Neural progenitor cell (in vitro differentiated cells): ENCODE measurements around the gene P3H4.

Source experiments
- EZH2 ChIP-seq: fragments of 200-600 bp; sonication (generic); IDR thresholded peaks from 2 replicates; pipeline ENCODE4 v1.6.1; 2017; ENCODE audit warnings: antibody characterized with exemption, mild to moderate bottlenecking, moderate library complexity
- EZH2phosphoT487 ChIP-seq: fragments of 200-600 bp; sonication (generic); IDR thresholded peaks from 2 replicates; pipeline ENCODE4 v1.6.1; 2017; ENCODE audit warnings: antibody characterized with exemption
- TF ChIP-seq, protein P1 (sequence below): fragments of 200-600 bp; sonication (generic); IDR thresholded peaks from 2 replicates; pipeline ENCODE4 v1.5.1; 2017; ENCODE audit warnings: antibody characterized with exemption, mild to moderate bottlenecking

DNA sequence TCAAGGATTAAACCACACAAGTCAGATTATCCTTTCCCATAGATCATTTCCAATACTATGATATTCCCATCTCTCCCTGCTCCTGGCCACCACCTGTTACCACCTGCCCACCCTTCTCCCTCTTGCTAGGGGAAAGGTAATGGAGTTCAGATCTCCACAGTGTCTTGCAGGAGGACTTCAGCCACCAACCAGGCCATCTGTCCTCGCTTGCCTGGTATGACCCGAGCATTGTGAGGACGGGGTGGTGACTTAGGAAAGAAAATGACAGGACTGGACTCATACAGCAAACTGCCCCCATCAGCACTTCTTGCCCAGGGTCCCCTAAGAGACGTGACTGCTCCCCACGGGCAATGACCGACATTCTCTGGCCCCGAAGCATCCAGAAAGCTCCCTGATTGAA lies 11.8 kb upstream of the P3H4 start:
- TF ChIP-seq, protein P1, sequence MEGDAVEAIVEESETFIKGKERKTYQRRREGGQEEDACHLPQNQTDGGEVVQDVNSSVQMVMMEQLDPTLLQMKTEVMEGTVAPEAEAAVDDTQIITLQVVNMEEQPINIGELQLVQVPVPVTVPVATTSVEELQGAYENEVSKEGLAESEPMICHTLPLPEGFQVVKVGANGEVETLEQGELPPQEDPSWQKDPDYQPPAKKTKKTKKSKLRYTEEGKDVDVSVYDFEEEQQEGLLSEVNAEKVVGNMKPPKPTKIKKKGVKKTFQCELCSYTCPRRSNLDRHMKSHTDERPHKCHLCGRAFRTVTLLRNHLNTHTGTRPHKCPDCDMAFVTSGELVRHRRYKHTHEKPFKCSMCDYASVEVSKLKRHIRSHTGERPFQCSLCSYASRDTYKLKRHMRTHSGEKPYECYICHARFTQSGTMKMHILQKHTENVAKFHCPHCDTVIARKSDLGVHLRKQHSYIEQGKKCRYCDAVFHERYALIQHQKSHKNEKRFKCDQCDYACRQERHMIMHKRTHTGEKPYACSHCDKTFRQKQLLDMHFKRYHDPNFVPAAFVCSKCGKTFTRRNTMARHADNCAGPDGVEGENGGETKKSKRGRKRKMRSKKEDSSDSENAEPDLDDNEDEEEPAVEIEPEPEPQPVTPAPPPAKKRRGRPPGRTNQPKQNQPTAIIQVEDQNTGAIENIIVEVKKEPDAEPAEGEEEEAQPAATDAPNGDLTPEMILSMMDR: no peak
- TF ChIP-seq EZH2phosphoT487 (no peak), EZH2 (no peak)
